CD4-positive, alpha-beta T cell treated with Interleukin-1 beta for 1 hour (primary cell): ENCODE data around the gene PALD1.
"Not testable (repeated sequence)": the region's sequence is repeated elsewhere in the genome, so short reads cannot be mapped to it uniquely, and the experiment has no call there.

Experiments
- DNase-seq, 2 donors: peaks; one replicate each; pipeline ENCODE4 v3.0.0-alpha.2; 2020 to 2022

Gene PALD1

GRCh38 chr10:70592746-70593512, 114.4 kb downstream of the PALD1 start:
- DNase-seq = no peak

- DNase-seq = no peak
These were observed 114.9 kb downstream of the PALD1 start for GRCh38 chr10:70593513-70593890.

GRCh38 chr10:70594161-70594560, 115.6 kb downstream of the PALD1 start:
- DNase-seq = no peak

GRCh38 chr10:70595566-70596016, 117.0 kb downstream of the PALD1 start:
- no peak for DNase-seq

- no peak for DNase-seq
These were observed 117.7 kb downstream of the PALD1 start for GRCh38 chr10:70596110-70596798.

- no peak for DNase-seq
These were observed 118.6 kb downstream of the PALD1 start for GRCh38 chr10:70596860-70597809.

GRCh38 chr10:70597856-70598815, 119.6 kb downstream of the PALD1 start:
- DNase-seq = no peak

GRCh38 chr10:70598857-70599295, 120.3 kb downstream of the PALD1 start:
- no peak for DNase-seq

GRCh38 chr10:70599319-70599718, 120.8 kb downstream of the PALD1 start:
- no peak for DNase-seq

- DNase-seq = no peak
These were observed 121.2 kb downstream of the PALD1 start for GRCh38 chr10:70599791-70600190.

- DNase-seq = no peak
These were observed 122.2 kb downstream of the PALD1 start for GRCh38 chr10:70600512-70601395.

- peak in 1 of 2 donors; percentile 21 for DNase-seq
These were observed 123.2 kb downstream of the PALD1 start for GRCh38 chr10:70601746-70602145.

GRCh38 chr10:70602665-70603448, 124.3 kb downstream of the PALD1 start, which contains the start of gene PRF1:
PRF1 (minus strand) TSS chr10:70602741; CDS start chr10:70600902, 1,839 bp downstream.
- DNase-seq = peak; percentile 80 to 83

- peak; percentile 58 to 61 for DNase-seq
These were observed 124.9 kb downstream of the PALD1 start for GRCh38 chr10:70603449-70603801.

GRCh38 chr10:70604106-70604505, 125.5 kb downstream of the PALD1 start:
- no peak for DNase-seq

- DNase-seq = no peak
These were observed 126.6 kb downstream of the PALD1 start for GRCh38 chr10:70605161-70605560.

GRCh38 chr10:70607936-70608335, 129.4 kb downstream of the PALD1 start:
- DNase-seq = no peak

GRCh38 chr10:70613941-70614340, 135.4 kb downstream of the PALD1 start:
- DNase-seq = no peak

- DNase-seq = not testable (repeated sequence)
These were observed 135.8 kb downstream of the PALD1 start for GRCh38 chr10:70614364-70614763.

- no peak for DNase-seq
These were observed 136.6 kb downstream of the PALD1 start for GRCh38 chr10:70615211-70615610.
